Erythroblast (primary cell): ENCODE measurements around the gene RYR2.

ENCODE experiments used
- GATA1 ChIP-seq: IDR thresholded peaks from 2 replicates; pipeline ENCODE4 v1.6.1; 2011; ENCODE audit warnings: low read depth, mild to moderate bottlenecking, control low read depth, low read length, moderate library complexity
- POLR2A ChIP-seq: IDR thresholded peaks from 2 replicates; pipeline ENCODE4 v1.6.1; 2011; ENCODE audit warnings: mild to moderate bottlenecking, low read length

GRCh38 chr1:237261198-237261597 lies 219.2 kb downstream of the RYR2 start:
- no peak for TF ChIP-seq POLR2A
- TF ChIP-seq GATA1: no peak
